Spleen (tissue), 11 donors: ENCODE data around the gene GOLGA6L6. TPM values are rescaled to one million over a fixed set of nuclear protein-coding genes. Genes with fewer than 3 reads are reported as not detected.
"Not testable (repeated sequence)": the region's sequence is repeated elsewhere in the genome, so short reads cannot be mapped to it uniquely, and the experiment has no call there.

Source experiments
- DNase-seq: peaks from one replicate; pipeline ENCODE4 v3.0.0-alpha.2; 2020
- H3K27ac ChIP-seq, 8 donors: fragments of 200-600 bp; sonication (generic) in 7 of 8; 1 replicate in 4 of 8; 2 replicates in 4 of 8; pipeline versions ENCODE4 v1.5.0 to v1.8.0; 2016 to 2021; ENCODE audit warnings: inconsistent platforms in 4 of 8, mild to moderate bottlenecking in 4 of 8, moderate library complexity in 1 of 8
- H3K27me3 ChIP-seq, 7 donors: fragments of 200-600 bp; sonication (generic) in 6 of 7; replicated peaks in 1 of 7; 1 replicate in 4 of 7; 2 replicates in 3 of 7; pipeline versions ENCODE4 v1.5.0 to v1.8.0; 2016 to 2021; ENCODE audit warnings: inconsistent platforms in 3 of 7, mild to moderate bottlenecking in 1 of 7
- H3K36me3 ChIP-seq, 6 donors: fragments of 200-600 bp; sonication (generic) in 5 of 6; 1 replicate in 4 of 6; 2 replicates in 2 of 6; pipeline versions ENCODE4 v1.5.0 to v1.8.0; 2016 to 2021; ENCODE audit warnings: inconsistent platforms in 2 of 6
- H3K4me1 ChIP-seq, 6 donors: fragments of 200-600 bp; sonication (generic) in 5 of 6; 1 replicate in 3 of 6; 2 replicates in 3 of 6; pipeline versions ENCODE4 v1.5.0 to v1.8.0; 2016 to 2021; ENCODE audit warnings: inconsistent platforms in 3 of 6
- H3K4me3 ChIP-seq, 8 donors: fragments of 200-600 bp; sonication (generic) in 7 of 8; 1 replicate in 4 of 8; 2 replicates in 4 of 8; pipeline versions ENCODE4 v1.5.0 to v1.8.0; 2016 to 2021; ENCODE audit warnings: inconsistent platforms in 4 of 8, mild to moderate bottlenecking in 4 of 8, moderate library complexity in 2 of 8
- H3K9me3 ChIP-seq, 8 donors: fragments of 200-600 bp; sonication (generic) in 7 of 8; 1 replicate in 4 of 8; 2 replicates in 4 of 8; pipeline versions ENCODE4 v1.5.0 to v1.8.0; 2016 to 2021; ENCODE audit warnings: inconsistent platforms in 4 of 8
- WGBS, 5 donors: extraction: QIAGEN DNeasy Blood & Tissue Kit in 3 of 5; methylation state at CpG; one replicate each; pipeline versions ENCODE4 v1.1.5 to v1.1.7; 2013 to 2018; 5-methylcytosine and 5-hydroxymethylcytosine counted together
- intact Hi-C: fragments of 100-400 bp; cut with DNase I; formaldehyde crosslinking; loops from one replicate; pipeline ENCODE4 v1.15.0; 2023; ENCODE audit warnings: low total_unique reads
- polyA plus RNA-seq, 3 donors: library from polyadenylated mRNA; stranded (reverse); fragments of 200-250 nt; gene quantifications; one replicate each; pipeline ENCODE4 v1.2.1, GENCODE V29; 2013
- small RNA-seq, 4 donors: library from RNA; depleted of rRNA; stranded (forward); fragments of <200 nt; gene quantifications; one replicate each; pipeline ENCODE3, GENCODE V24; 2016
- total RNA-seq, 7 donors: library from RNA; depleted of rRNA in 3 of 7; stranded (reverse); fragments of >200 nt in 3 of 7; fragmentation: NEBNext Ultra II Directional in 4 of 7; extraction: Animal tissue kit (Norgen Biotek cat#: 25700) in 4 of 7; gene quantifications; one replicate each; pipeline versions ENCODE4 v1.1.0 to v1.2.1, GENCODE V29; 2016 to 2021
- donor health status: healthy with polysubstance abuse.
- donor health status: DM: no; HTN: no; CAD: no; lungs with moderate emphysema.
- donor health status: DM: no; HTN: no; CAD: no.
- donor health status: Bipolar disorder and iron deficiency.
- donor health status: healthy.
- donor health status: DM: no; HTN: no; CAD: no.
- donor health status: DM: yes; HTN: yes; CAD: no.

GOLGA6L6 gene
- total and polyA plus RNA-seq, 10 donors: 0.02 TPM; not detected in 9

DNA sequence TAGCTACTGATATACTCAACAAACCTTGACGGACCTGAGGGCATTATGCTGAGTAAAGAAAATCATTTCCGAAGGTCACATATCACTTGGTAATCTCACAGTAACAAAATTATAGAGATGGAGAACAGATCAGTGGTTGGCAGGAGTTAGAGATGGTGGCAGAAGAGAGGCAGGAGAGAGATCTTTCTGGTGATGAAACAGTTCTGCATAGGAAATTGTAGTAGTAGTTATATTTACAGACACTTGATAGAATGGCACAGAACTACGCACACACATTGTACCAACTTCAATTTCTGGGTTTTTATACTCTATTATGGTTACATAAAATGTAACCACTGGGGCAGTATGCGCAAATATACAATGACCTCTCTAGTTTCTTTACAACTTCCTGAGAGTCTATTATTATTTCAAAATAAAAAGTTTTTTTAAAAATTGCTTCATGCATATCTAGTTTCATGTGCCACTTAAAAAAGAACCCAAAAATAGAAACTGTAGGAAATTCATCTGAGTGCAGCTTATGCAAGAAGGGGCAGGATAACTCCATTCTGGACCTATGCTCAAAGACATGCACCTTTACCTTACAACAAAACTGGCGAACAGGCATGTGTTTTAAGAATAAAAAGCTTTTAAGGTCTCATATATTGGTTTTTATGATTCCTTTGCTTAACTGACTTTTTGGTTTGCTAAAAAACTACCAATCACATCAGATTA lies 39.9 kb downstream of the GOLGA6L6 start:
- H3K4me1 ChIP-seq, H3K36me3 ChIP-seq, intact Hi-C loops, H3K27me3 ChIP-seq, DNase-seq, H3K9me3 ChIP-seq, H3K27ac ChIP-seq, H3K4me3 ChIP-seq: not testable (repeated sequence)
- no CpG with 5 or more reads among the region's 5 CpGs for WGBS, 5 donors

- H3K4me3 ChIP-seq, H3K9me3 ChIP-seq, H3K36me3 ChIP-seq, H3K27ac ChIP-seq, H3K4me1 ChIP-seq, DNase-seq, intact Hi-C loops, H3K27me3 ChIP-seq: not testable (repeated sequence)
- WGBS, 5 donors: 68 to 100% (median 72%) methylated on average over 4 of the region's 9 CpGs; no CpG with 5 or more reads in 2 of the 5 donors
These were observed 43.8 kb downstream of the GOLGA6L6 start for GRCh38 chr15:20497781-20498180.

DNA sequence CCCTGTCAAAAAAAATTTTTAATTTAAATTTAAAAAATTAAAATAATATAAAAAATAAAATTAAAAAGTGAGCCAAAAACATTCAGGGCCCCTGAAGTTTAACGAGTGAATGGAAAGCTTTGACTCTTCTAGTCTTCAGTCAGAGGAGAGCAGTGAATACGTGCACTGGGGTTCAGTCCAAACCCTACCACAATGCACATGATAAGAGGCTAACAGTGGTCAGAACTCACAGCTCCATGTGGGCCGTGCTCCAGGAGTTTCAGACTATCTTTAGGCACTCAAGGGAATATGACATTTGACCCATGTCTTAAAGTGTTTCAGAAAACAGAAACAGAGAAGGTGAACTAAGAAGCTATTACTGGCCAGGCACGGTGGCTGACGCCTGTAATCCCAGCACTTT lies 48.6 kb downstream of the GOLGA6L6 start:
- intact Hi-C loops, H3K4me1 ChIP-seq, H3K27ac ChIP-seq, H3K36me3 ChIP-seq, H3K27me3 ChIP-seq, H3K9me3 ChIP-seq, H3K4me3 ChIP-seq, DNase-seq: not testable (repeated sequence)
- 85 to 96% (median 92%) methylated on average over 1 to 2 of the region's 5 CpGs; no CpG with 5 or more reads in 2 of the 5 donors for WGBS, 5 donors

GRCh38 chr15:20492598-20492997 lies 49.0 kb downstream of the GOLGA6L6 start:
- WGBS, 5 donors: 66 to 82% (median 79%) methylated on average over 1 to 2 of the region's 4 CpGs; no CpG with 5 or more reads in 1 of the 5 donors
- DNase-seq, intact Hi-C loops, H3K4me1 ChIP-seq, H3K27me3 ChIP-seq, H3K36me3 ChIP-seq, H3K9me3 ChIP-seq, H3K4me3 ChIP-seq, H3K27ac ChIP-seq: not testable (repeated sequence)

GRCh38 chr15:20489320-20489719 lies 52.3 kb downstream of the GOLGA6L6 start:
- H3K9me3 ChIP-seq, H3K27ac ChIP-seq, H3K27me3 ChIP-seq, intact Hi-C loops, DNase-seq, H3K4me3 ChIP-seq, H3K36me3 ChIP-seq, H3K4me1 ChIP-seq: not testable (repeated sequence)
- 92 to 94% (median 93%) methylated on average over 3 of the region's 4 CpGs; no CpG with 5 or more reads in 1 of the 5 donors for WGBS, 5 donors

Small RNA genes lying within 50 kb of the gene (small RNA-seq; reads per million reads assigned to genes)
- 0 reads per million in 4 donors for gene RN7SL759P
